NCI-H345 treated with DMSO at 0.1 percent for 48 hours (cell line): ENCODE measurements around the gene SMIM28.

Experiments
- DNase-seq: peaks from one replicate; lab custom pipeline; 2025; ENCODE audit not compliant: unreplicated experiment; lab: John Stamatoyannopoulos, UW

The SMIM28 gene

GRCh38 chr6:138372711-138373463 lies 4.8 kb upstream of the SMIM28 start:
- no peak for DNase-seq

- DNase-seq = no peak
These were observed 3.5 kb upstream of the SMIM28 start for GRCh38 chr6:138374230-138374629.

GRCh38 chr6:138374815-138375214 lies 2.9 kb upstream of the SMIM28 start:
- no peak for DNase-seq

GRCh38 chr6:138377042-138377441 lies 663 bp upstream of the SMIM28 start:
- no peak for DNase-seq

GRCh38 chr6:138378463-138378862 lies 758 bp downstream of the SMIM28 start:
- no peak for DNase-seq

GRCh38 chr6:138382498-138383265 lies 5.0 kb downstream of the SMIM28 start:
- DNase-seq = no peak

GRCh38 chr6:138383776-138384175 lies 6.1 kb downstream of the SMIM28 start:
- no peak for DNase-seq

GRCh38 chr6:138386897-138387296 lies 9.2 kb downstream of the SMIM28 start:
- DNase-seq = no peak

GRCh38 chr6:138387577-138388368 lies 10.1 kb downstream of the SMIM28 start:
- DNase-seq = peak; percentile 54

GRCh38 chr6:138389551-138389950 lies 11.8 kb downstream of the SMIM28 start:
- no peak for DNase-seq

GRCh38 chr6:138393871-138394783 lies 16.4 kb downstream of the SMIM28 start:
- DNase-seq = no peak

- DNase-seq = no peak
These were observed 19.0 kb downstream of the SMIM28 start for GRCh38 chr6:138396709-138397108.

- no peak for DNase-seq
These were observed 19.7 kb downstream of the SMIM28 start for GRCh38 chr6:138397128-138398122.

GRCh38 chr6:138400326-138400725 lies 22.6 kb downstream of the SMIM28 start:
- DNase-seq = no peak

- DNase-seq = no peak
These were observed 24.5 kb downstream of the SMIM28 start for GRCh38 chr6:138401960-138402837.

- DNase-seq = no peak
These were observed 25.1 kb downstream of the SMIM28 start for GRCh38 chr6:138402838-138403187.

GRCh38 chr6:138403324-138403800 lies 25.7 kb downstream of the SMIM28 start:
- no peak for DNase-seq
